Measurements from ENCODE around the gene CCKAR.

Gene CCKAR

DNA sequence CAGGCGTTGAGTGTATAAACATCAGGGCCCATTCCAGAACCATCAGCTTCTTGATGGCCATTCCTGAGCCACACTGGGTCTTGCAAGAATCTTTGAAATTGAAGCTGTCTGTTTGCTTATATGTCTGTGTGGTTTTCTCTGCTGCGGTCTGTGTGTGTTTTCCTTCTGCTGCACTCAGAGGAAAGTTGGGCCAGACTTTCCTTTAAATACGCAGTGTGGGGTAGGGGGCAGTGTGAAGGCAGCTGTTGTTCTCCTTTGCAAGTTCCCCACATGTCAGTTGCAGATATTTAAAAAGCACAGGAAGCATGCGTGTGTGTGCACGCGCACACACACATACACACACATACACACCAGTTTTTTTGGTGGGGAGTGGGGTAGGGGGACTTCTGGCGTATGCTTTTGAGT is 32.1 kb downstream of the CCKAR start:
- no peak for DNase-seq (ENCODE audit: low spot score)

- no peak for DNase-seq (ENCODE audit: low spot score)
Observed at GRCh38 chr4:26457412-26457811, 32.9 kb downstream of the CCKAR start.

DNA sequence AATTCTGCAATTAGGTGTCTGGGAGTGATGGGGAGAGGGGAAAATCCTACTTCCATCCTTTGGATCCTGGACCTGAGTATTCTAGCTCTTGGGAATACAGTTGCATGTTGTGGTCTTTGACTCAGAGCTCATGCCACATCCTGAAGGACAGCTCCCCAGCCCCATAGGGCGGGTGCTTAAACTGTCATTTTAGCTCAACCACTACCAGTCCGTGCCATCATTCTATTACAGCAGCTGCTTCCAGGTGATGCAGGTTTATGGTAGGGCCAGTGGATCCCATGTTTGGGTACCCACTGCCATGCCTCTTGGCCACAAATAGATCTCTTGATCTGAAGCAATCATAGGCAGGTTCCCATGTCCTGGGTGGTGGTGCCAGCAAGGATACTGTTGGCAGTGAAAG is 34.7 kb downstream of the CCKAR start:
- no peak for DNase-seq (ENCODE audit: low spot score)

DNA sequence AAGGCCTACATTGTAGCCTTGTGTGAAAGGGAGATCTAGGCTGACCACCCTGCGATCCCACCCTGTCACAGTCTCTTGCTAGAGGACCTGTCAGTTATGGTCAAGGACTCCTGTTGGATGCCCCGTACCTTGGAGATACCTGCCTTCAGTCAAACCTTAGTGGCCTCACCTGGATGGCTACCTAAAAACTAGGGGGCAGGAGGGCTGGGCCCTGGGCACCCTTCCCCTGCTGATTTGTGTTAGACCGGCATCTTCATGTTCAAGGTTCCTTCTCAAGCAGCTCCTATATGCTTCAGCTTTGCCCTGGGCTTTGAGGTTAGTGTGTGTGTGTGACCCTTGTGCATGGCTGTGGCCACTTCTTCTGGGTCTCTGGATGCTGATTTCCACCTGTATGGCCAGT is 35.3 kb downstream of the CCKAR start:
- no peak for DNase-seq (ENCODE audit: low spot score)

DNA sequence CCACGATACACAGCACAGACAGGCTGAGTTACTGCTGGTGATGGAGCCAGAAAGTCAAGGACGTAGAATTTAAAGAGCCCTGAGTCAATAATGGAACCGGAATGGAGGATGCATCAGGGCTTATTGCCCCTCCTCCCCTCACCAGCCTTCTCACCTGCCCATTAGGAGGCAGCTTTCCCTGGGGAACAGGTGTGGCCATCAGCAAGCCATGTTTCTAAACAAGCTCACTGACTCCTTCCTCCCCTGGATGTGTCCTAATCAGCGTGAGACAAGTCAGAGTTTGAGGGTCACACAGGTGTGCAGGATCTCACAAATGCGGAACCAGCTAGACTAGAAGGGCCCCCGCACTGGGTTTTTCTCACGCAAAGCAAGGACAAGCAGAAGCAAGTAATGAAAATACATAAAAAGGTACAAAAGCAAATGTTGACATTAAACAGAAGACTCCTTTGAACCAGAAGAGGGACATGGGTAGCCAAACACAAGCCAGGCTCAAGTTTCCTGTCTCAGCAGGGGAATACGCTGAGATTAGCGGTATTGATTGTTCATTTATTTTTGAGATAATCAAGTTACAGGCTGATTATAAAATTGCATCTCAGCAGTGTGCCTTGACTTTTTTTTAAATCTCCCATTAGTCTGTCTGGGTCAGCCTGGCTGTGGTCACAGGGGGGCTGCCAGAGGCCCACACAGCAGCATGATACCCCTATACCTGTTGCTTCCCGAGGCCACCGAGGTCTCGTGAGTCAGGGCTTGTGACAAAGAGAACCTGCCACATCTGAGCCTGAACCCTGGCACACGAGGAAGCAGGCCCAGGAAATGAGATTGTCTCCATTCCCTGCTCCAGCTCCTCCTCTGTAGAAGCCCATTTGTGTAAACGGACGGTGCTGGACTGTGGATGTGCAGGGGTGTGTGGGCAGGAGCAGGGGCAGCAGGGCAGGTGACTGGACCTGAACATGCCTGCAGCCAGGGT is 37.4 kb downstream of the CCKAR start:
- no peak for DNase-seq (ENCODE audit: low spot score)

DNA sequence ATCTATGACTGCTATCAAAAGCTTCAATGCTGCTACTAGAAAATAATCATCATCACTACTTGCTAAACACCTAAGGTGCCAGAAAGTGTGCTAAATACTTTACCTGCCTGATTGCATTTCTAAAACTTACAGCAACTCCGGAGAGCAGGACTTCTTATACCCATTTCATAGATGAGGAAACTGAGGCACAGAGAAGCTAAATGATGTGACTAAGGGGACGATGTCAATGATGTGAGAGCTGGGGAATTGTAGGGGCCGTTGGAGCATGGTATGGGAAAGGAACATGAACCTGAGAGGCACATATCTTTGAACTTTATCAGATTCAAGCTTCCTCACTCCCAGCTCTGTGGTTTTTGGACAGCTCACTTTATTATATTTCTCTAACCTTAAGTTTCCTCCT is 38.7 kb downstream of the CCKAR start:
- DNase-seq (ENCODE audit: low spot score) = no peak

- no peak for DNase-seq (ENCODE audit: low spot score)
Observed at GRCh38 chr4:26450418-26450817, 39.9 kb downstream of the CCKAR start.

DNA sequence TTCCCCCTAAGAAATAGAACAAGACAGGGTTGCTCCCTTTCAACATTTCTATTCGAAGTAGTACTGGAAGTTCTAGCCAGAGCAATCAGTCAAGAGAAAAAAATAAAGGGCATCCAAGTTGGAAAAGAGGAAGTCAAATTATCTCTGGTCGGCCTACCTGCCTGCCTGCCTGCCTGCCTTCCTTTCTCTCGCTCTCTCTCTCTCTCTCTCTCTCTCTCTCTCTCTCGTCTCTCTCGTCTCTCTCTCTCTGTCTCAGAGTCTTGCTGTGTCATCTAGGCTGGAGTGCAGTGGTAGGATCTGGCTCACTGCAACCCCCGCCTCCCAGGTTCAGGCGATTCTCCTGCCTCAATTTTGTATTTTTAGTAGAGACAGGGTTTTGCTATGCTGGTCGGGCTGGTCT is 42.9 kb downstream of the CCKAR start:
- DNase-seq (ENCODE audit: low spot score) = no peak

DNA sequence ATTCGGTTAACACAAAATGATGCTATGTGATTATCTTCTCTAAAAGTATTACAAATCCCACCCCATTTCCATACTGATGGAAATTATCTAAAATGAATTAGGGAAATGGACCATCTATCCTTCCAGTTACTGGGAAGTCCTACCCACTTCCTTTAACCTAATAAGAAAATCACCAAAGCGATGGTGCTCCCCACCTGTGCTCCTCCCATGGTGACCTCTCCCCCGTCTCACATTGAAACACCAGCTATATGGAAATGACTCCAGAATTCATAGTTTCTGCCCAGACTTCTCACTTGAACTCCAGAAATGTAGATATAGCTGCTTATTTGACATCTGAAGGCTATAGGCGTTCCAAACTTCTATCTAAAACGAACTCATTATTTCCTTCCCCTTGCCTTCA is 48.5 kb downstream of the CCKAR start:
- DNase-seq (ENCODE audit: low spot score) = no peak

GRCh38 chr4:26441102-26441501 is 49.2 kb downstream of the CCKAR start:
- no peak for DNase-seq (ENCODE audit: low spot score)

GRCh38 chr4:26434030-26434639 is 56.1 kb downstream of the CCKAR start:
- peak; percentile 23 for DNase-seq (ENCODE audit: low spot score)

GRCh38 chr4:26433556-26433955 is 56.7 kb downstream of the CCKAR start:
- DNase-seq (ENCODE audit: low spot score) = no peak

DNA sequence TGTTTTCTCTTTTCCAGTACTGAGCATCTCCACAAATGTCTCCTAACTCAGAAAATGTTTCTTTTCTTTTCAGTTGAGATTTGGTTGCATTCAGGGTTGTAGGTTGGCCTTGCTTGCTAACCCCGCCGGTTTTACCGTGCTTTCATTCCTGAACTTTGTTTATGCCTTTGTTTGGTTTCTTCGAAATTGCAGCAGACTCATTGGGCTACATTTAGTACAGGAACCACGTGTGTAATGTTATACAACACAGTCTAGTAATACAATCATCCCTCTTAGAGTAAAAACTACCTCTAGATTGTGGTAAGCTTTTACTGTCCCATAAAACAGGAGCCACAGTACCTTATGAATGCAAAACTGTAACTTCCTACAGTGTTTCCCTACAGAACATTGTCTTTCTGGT is 57.9 kb downstream of the CCKAR start:
- no peak for DNase-seq (ENCODE audit: low spot score)

GRCh38 chr4:26431461-26432180 is 58.7 kb downstream of the CCKAR start:
- no peak for DNase-seq (ENCODE audit: low spot score)

All from GM03348 (cell line).